PC-3 (cell line): ENCODE measurements around the gene KCP.

Experiments used
- EZH2phosphoT487 ChIP-seq: fragments of 300-600 bp; sonication (generic); IDR thresholded peaks from 2 replicates; pipeline ENCODE4 v1.6.1; 2018; ENCODE audit warnings: mild to moderate bottlenecking, antibody characterized with exemption, low read length, borderline replicate concordance
- TF ChIP-seq, protein P1 (sequence below): fragments of 300-600 bp; sonication (generic); conservative IDR thresholded peaks from 2 replicates; pipeline ENCODE4 v1.5.1; 2017; ENCODE audit warnings: antibody characterized with exemption, low read depth, mild to moderate bottlenecking, low read length

DNA sequence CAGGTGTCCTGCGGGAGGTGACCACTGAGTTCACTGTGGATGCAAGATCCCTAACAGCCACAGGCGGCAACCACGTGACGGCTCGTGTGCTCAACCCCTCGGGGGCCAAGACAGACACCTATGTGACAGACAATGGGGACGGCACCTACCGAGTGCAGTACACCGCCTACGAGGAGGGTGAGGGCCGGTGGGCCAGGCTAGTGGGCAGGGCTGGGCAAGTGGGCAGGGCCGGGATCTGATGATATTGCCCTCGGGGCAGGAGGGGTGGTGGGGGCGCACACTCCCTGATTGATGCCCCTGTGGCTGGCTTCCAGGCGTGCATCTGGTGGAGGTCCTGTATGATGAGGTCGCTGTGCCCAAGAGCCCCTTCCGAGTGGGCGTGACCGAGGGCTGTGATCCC, 64.5 kb downstream of the KCP start:
- TF ChIP-seq EZH2phosphoT487, result no peak
- TF ChIP-seq, protein P1, sequence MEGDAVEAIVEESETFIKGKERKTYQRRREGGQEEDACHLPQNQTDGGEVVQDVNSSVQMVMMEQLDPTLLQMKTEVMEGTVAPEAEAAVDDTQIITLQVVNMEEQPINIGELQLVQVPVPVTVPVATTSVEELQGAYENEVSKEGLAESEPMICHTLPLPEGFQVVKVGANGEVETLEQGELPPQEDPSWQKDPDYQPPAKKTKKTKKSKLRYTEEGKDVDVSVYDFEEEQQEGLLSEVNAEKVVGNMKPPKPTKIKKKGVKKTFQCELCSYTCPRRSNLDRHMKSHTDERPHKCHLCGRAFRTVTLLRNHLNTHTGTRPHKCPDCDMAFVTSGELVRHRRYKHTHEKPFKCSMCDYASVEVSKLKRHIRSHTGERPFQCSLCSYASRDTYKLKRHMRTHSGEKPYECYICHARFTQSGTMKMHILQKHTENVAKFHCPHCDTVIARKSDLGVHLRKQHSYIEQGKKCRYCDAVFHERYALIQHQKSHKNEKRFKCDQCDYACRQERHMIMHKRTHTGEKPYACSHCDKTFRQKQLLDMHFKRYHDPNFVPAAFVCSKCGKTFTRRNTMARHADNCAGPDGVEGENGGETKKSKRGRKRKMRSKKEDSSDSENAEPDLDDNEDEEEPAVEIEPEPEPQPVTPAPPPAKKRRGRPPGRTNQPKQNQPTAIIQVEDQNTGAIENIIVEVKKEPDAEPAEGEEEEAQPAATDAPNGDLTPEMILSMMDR, result no peak
